Medulla oblongata (tissue), 1 donor: ENCODE measurements around the gene WHRN.

ENCODE experiments used
- DNase-seq: peaks from one replicate; pipeline ENCODE4 v3.0.0-alpha.2; 2015; ENCODE audit errors: extremely low spot score

Gene WHRN

DNA sequence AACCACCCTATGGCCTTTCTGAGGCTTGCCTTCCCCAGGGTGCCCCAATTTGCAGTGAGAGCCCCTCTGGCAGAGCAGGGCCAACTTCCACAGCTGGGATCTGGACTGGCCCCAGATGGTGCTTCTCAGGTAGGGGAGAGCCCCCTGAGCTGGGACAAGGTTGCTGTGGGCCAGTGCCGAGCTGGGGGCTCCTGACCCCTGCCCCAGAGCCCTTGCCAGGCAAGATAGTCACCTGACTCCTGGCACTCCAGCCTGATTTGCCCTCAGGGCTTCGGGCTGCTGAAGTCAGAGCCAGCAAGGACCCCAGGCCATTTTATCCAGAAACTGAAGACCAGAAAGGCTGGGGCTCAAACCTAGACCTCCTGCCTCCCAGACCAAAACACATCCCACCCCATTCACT is 84.1 kb downstream of the WHRN start:
- no peak for DNase-seq

GRCh38 chr9:114419796-114420195 is 85.5 kb downstream of the WHRN start:
- DNase-seq: no peak

GRCh38 chr9:114418053-114418452 is 87.2 kb downstream of the WHRN start:
- DNase-seq: no peak

- DNase-seq: no peak
Observed at GRCh38 chr9:114417511-114417910, 87.8 kb downstream of the WHRN start.

GRCh38 chr9:114416906-114417305 is 88.4 kb downstream of the WHRN start:
- DNase-seq: no peak

DNA sequence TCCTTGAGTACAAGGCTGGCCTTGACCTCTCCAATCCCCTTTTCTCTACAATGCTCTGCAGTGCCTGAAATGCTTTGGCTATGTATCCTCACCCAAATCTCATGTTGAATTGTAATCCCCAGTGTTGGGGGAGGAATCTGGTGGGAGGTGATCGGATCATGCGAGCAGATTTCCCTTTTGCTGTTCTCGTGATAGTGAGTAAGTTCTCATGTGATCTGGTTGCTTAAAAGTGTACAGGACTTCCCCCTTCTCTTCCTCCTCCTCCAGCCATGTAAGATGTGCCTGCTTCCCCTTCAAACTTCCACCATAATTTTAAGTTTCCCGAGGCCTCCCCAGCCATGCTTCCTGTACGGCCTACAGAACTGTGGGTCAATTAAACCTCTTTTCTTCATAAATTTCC is 89.0 kb downstream of the WHRN start:
- DNase-seq: no peak

GRCh38 chr9:114414346-114414745 is 90.9 kb downstream of the WHRN start:
- no peak for DNase-seq

GRCh38 chr9:114413861-114414301 is 91.4 kb downstream of the WHRN start:
- DNase-seq: no peak

GRCh38 chr9:114412048-114412683 is 93.1 kb downstream of the WHRN start:
- DNase-seq: no peak

DNA sequence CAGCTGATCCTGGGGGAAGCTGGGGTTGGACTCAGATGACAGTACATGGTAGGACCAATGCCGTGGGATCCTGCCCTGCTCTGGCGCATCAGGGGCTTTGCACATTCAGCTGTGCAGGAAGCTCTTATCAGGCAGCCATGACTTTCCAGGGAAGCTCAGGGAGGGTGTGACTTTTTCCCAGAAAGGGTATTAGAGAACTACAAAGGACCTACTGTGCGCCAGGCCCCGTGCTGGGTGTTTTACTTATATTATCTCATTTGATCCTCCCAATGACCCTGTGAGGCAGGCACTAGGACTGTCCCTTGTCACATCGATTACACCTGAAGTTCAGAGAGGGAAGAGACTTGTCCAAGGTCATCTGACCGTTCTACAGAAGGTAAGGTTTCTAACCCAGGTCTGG is 93.8 kb downstream of the WHRN start:
- no peak for DNase-seq

DNA sequence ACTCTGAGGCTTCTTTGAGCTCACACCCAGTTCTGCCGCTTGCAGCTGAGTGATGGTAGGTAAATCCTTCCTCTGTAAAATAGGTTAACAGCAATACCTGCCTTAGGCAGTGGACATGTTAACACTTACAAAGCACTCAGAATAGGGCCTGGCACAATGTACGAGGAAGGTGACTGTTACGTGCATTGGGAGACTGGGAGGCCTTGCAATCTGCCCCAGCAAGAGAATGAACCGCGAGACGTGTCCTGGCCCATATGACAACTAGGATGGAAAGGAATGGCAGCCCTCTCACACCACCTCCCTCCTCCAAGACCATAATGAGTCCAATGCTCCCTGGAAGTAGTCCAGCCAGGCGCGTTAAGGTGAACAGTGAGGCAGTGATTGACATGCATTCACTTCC is 94.4 kb downstream of the WHRN start:
- no peak for DNase-seq

DNA sequence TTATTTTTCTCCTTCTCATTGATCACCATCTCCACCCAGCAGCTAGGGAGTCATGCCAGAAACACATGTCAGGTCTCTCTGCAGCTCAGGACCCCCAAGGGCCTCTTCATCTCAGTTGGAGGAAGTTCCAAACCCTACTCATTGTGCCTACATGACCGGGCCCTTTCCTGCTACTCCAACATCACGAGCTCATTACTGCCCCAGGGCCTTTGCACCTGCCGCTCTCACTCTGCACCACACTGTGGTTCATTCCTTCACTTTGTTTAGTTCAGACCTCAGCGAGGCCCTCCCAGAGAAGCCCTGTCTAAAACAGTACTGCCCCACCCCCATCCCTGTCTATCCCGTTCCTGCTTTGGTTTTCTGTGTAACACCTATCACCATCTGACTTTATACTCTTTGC is 95.4 kb downstream of the WHRN start:
- DNase-seq: no peak

DNA sequence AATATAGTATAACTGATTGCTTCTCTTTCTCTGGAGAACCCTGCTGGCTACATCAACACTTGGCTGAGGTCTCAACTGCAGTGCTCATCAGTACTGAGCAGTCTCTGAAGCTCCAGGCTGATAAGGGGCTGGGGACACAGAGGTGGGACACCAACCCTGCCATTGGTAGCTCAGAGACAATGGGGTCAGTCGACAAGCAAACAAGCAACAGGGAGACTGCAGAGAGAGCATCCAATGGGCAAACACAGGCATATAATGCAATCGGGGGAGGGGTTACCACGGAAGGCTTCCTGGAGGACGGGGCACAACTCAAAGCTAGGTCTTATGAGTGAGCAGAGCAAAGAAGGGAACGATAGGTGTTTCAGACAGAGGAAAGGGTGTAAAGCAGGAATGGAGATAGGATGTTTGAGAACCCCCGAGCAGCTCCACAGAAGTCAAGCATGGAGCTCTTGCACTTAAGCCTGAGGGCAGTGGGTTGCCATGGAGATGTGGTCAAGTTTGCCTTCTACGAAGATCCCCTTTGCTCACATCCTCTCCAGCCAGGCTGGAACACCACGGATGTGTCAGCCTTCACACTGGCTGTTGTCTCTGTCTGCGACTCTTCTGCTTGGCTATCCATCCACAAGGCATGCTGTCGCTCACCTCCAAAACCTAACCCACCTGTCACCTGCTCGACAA is 96.0 kb downstream of the WHRN start:
- DNase-seq: no peak

DNA sequence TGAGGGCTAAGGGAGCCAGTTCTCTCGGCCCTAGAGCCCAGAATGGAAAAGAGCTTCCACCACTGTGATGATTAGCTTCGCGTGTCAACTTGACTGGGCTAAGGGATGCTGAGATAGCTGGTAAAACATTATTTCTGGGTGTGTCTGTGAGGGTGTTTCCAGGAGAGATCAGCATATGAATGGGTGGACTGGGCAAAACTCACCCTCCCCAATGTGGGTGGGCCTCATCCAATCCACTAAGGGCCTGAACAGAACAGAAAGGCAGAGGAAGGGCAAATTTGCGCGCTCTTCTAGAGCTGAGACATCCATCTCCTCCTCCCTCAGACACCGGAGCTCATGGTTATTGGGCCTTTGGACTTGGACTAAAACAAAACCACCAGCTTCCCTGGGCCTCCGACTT is 96.6 kb downstream of the WHRN start:
- no peak for DNase-seq

DNA sequence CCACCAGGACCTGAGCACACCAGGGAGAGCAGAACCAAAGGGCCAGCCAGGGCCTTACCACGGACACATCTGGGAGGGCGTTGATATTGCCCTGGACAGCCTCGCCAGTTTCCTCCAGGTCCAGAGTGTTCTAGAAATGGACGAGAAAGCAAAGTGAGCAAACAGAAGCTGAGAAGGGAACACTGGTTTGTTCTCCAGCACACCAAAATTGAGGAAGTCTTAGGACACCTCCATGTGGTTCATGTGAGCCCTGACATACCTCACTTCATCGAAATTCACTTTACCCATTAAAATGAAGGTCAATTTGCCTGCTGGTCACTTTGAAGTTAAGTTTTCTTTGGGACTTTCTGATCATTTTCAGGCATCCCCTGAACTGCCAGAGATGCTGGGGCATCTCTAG is 97.4 kb downstream of the WHRN start:
- no peak for DNase-seq

GRCh38 chr9:114406441-114406840 is 98.8 kb downstream of the WHRN start:
- DNase-seq: no peak

GRCh38 chr9:114405294-114406034 is 99.8 kb downstream of the WHRN start:
- peak; percentile 95 for DNase-seq

DNA sequence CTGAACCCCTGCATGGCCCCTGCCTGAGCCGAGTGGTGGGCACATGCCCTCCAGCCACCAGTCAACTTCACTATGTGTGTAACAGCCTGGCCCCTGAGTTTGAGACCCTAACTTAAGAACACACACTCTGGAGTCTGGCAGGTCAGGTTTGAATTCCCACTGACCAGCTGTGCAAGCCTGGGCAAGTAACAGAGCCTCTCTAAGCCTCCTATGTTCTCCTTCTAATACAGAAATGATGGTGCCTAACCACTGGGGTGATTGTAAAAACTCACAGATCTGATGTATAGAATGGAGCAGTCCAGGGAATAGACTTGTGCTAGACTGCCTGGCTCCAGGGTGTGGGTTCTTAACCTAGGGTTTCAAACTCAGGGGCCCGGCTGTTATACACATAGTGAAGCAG is 100.7 kb downstream of the WHRN start:
- DNase-seq: no peak

DNA sequence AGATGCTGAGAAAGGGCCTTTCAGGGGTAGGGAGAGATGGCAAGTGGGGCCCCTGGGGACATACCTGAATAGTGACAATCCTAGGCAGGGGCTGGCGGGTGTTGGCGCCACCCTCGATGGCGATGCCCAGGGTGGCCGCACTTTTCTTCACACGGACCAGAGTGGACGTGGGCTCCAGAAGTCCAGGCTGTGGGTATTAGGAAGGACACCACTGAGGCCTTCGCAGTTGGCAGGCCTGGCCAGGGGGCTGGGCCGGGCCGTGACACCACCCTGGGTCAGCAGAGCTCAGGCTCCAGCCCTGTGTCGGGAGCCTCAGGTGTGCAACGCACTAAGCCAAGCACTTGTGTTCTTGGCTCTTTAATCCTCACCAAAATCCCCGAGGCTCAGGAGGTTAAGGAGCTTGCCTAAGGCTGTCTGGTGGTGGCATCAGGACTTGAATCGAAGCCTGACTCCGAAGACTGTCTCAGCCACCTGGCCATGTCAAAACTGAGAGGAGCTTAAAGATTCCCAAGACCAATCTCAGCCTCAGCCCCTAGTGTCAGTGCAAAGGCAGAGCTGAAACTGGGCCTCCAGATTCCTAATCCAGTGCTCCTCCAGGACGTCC is 102.0 kb downstream of the WHRN start:
- DNase-seq: no peak

GRCh38 chr9:114401344-114401743 is 103.9 kb downstream of the WHRN start:
- no peak for DNase-seq

DNA sequence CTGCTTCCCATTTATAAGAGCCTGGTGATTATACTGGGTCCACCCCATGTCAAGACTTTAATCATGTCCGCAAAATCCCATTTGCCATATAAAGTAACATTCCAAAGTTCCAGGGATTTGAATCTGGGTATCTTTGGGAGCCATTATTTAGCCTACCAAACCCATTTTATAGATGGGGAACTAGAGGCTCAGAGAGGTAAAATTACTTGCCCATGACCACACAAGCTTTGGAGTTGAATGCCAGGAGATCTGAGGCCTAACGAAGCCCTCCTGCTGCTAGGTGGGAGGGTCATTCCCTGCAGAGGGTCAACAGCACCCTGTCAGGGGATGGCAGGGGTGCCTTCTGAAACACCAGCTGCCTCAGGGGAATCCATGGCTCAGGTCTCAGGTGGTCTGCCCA is 104.5 kb downstream of the WHRN start:
- no peak for DNase-seq

GRCh38 chr9:114400219-114400618 is 105.1 kb downstream of the WHRN start:
- no peak for DNase-seq

DNA sequence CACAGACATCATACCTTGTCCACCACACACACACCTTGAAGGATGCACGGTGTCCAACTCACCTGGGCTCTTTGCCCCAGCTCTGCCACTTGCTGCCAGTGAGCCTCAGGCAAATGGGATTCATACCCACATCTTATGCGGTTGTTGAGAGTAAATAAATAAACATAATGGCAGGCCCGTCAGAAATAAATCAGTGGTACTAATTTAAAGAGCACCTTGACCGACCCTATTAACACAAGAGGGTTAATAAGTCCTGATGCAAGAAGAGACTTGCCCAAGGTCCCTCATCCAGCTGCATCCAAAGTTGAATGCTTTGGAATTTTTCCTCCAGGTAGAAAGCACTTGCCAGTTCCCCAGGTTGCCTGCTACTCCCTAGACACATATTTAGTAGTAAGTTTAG is 105.9 kb downstream of the WHRN start:
- no peak for DNase-seq
